Measurements from ENCODE around the gene RER1.

Gene RER1

GRCh38 chr1:2398871-2399270, 7.2 kb downstream of the RER1 start:
- no peaks in the 10 kb centered on the region for H3K27me3 ChIP-seq (replicated peaks)
- no peak for TF ChIP-seq CTCF (IDR thresholded peaks at IDR 0.05; ENCODE audit: low read depth, low read length, missing control alignments)
- in situ Hi-C loops (cut with HindIII; ENCODE audit: low pct_ligation_motif_present, low sequenced_read_pairs), result no loop called here
- H3K27ac ChIP-seq, result no peak overlapping the region
- H3K4me3 ChIP-seq (ENCODE audit: low read depth, low read length), result no peak overlapping the region
- H3K36me3 ChIP-seq (replicated peaks), result peaks cover 83% of the 10 kb centered on the region
- DNase-seq, result no peak

- peaks cover 86% of the 10 kb centered on the region for H3K36me3 ChIP-seq (replicated peaks)
- H3K4me3 ChIP-seq (ENCODE audit: low read depth, low read length), result no peak overlapping the region
- no peak overlapping the region for H3K27ac ChIP-seq
- in situ Hi-C loops (cut with HindIII; ENCODE audit: low pct_ligation_motif_present, low sequenced_read_pairs), result loop anchor here (25.0 kb wide), 1 partner anchor 112 kb away; no protein-coding TSS in a partner anchor
- no peak for TF ChIP-seq CTCF (IDR thresholded peaks at IDR 0.05; ENCODE audit: low read depth, low read length, missing control alignments)
- no peaks in the 10 kb centered on the region for H3K27me3 ChIP-seq (replicated peaks)
- no peak for DNase-seq
Measured at GRCh38 chr1:2399890-2400575, 8.4 kb downstream of the RER1 start.

GRCh38 chr1:2400576-2400909, 8.9 kb downstream of the RER1 start:
- in situ Hi-C loops (cut with HindIII; ENCODE audit: low pct_ligation_motif_present, low sequenced_read_pairs), result loop anchor here (25.0 kb wide), 1 partner anchor 112 kb away; no protein-coding TSS in a partner anchor
- no peak overlapping the region for H3K4me3 ChIP-seq (ENCODE audit: low read depth, low read length)
- no peak overlapping the region for H3K27ac ChIP-seq
- H3K36me3 ChIP-seq (replicated peaks), result peaks cover 85% of the 10 kb centered on the region
- TF ChIP-seq CTCF (IDR thresholded peaks at IDR 0.05; ENCODE audit: low read depth, low read length, missing control alignments), result no peak
- no peaks in the 10 kb centered on the region for H3K27me3 ChIP-seq (replicated peaks)
- DNase-seq, result no peak

GRCh38 chr1:2400950-2401649, 9.5 kb downstream of the RER1 start:
- DNase-seq, result no peak
- in situ Hi-C loops (cut with HindIII; ENCODE audit: low pct_ligation_motif_present, low sequenced_read_pairs), result loop anchor here (25.0 kb wide), 1 partner anchor 111 kb away; no protein-coding TSS in a partner anchor
- Histone ChIP-seq H3K27me3 (replicated peaks) (no peaks in the 10 kb centered on the region), H3K36me3 (replicated peaks) (peaks cover 82% of the 10 kb centered on the region), H3K27ac (no peak overlapping the region), H3K4me3 (ENCODE audit: low read depth, low read length) (no peak overlapping the region)
- no peak for TF ChIP-seq CTCF (IDR thresholded peaks at IDR 0.05; ENCODE audit: low read depth, low read length, missing control alignments)

- Histone ChIP-seq H3K4me3 (ENCODE audit: low read depth, low read length) (no peak overlapping the region), H3K27me3 (replicated peaks) (no peaks in the 10 kb centered on the region), H3K27ac (no peak overlapping the region), H3K36me3 (replicated peaks) (peaks cover 71% of the 10 kb centered on the region)
- no peak for DNase-seq
- TF ChIP-seq CTCF (IDR thresholded peaks at IDR 0.05; ENCODE audit: low read depth, low read length, missing control alignments), result no peak
- in situ Hi-C loops (cut with HindIII; ENCODE audit: low pct_ligation_motif_present, low sequenced_read_pairs), result loop anchor here (25.0 kb wide), 1 partner anchor 110 kb away; no protein-coding TSS in a partner anchor
Measured at GRCh38 chr1:2402420-2402819, 10.8 kb downstream of the RER1 start.
